RWPE2 (cell line): ENCODE results near the gene ATP4B.
A peak's percentile ranks its signal among the peaks of the same experiment; 100 is the strongest.

ENCODE experiments used
- ATAC-seq: fragments of 200-7000 bp; cut with Tn5 transposase; 3 replicates; pipeline ENCODE4 v1.9.1; 2021; ENCODE audit warnings: low read depth
- DNase-seq: peaks from one replicate; pipeline ENCODE4 v3.0.0-alpha.2; 2020; ENCODE audit warnings: low spot score
- H3K27ac ChIP-seq: fragments of 450-650 bp; 2 replicates; pipeline ENCODE4 v1.5.1; 2017; ENCODE audit warnings: mild to moderate bottlenecking; ENCODE audit not compliant: poor library complexity, severe bottlenecking
- H3K27me3 ChIP-seq: fragments of 250-450 bp; sonication (Bioruptor Pico); 2 replicates; pipeline ENCODE4 v1.5.1; 2021; ENCODE audit warnings: mild to moderate bottlenecking, moderate library complexity; ENCODE audit not compliant: insufficient read depth, poor library complexity, severe bottlenecking
- H3K36me3 ChIP-seq: fragments of 250-450 bp; sonication (Bioruptor Pico); 2 replicates; pipeline ENCODE4 v1.5.1; 2020; ENCODE audit warnings: low read depth, mild to moderate bottlenecking, moderate library complexity
- H3K4me1 ChIP-seq: fragments of 250-450 bp; sonication (Bioruptor Pico); 2 replicates; pipeline ENCODE4 v1.5.1; 2021; ENCODE audit warnings: mild to moderate bottlenecking, moderate library complexity; ENCODE audit not compliant: insufficient read depth, poor library complexity, severe bottlenecking
- H3K4me3 ChIP-seq: fragments of 250-450 bp; sonication (Bioruptor Pico); 2 replicates; pipeline ENCODE4 v1.5.1; 2021; ENCODE audit warnings: mild to moderate bottlenecking, moderate library complexity; ENCODE audit not compliant: severe bottlenecking
- H3K9me3 ChIP-seq: fragments of 250-450 bp; sonication (Bioruptor Pico); 2 replicates; pipeline ENCODE4 v1.5.1; 2021; ENCODE audit warnings: mild to moderate bottlenecking, moderate library complexity; ENCODE audit not compliant: severe bottlenecking
- TF ChIP-seq, protein P1 (sequence below): fragments of 450-650 bp; IDR thresholded peaks from one replicate; pipeline ENCODE4 v1.5.1; 2017; ENCODE audit warnings: mild to moderate bottlenecking, moderate library complexity; ENCODE audit not compliant: poor library complexity, severe bottlenecking

Gene ATP4B

DNA sequence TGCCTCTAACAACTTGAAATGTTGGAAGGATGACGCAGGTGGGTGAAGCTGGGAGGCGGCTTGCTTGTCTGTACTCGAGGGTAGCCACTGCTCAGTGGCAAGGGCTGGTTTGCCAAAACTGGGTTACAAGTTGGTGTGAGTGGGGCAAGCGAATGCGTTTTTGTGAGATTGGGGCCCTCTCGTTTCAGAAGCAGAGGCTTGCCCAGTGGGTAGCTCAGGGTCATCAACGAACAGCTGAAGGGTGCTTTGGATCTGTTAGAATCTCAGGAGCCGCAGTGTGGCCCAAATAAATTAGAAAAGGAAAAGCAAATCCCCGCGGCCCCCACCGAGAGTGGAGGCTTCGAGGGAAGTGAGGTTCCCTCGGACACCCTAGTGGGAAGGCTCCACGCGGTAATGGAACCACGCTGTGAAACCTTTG, 7.3 kb downstream of the ATP4B start:
- H3K27me3 ChIP-seq: no peaks in the 10 kb centered on the region
- H3K36me3 ChIP-seq: no peaks in the 10 kb centered on the region
- H3K9me3 ChIP-seq: no peaks in the 10 kb centered on the region
- ATAC-seq: no peak
- H3K4me3 ChIP-seq: no peak overlapping the region
- H3K27ac ChIP-seq: no peak overlapping the region
- TF ChIP-seq, protein P1, sequence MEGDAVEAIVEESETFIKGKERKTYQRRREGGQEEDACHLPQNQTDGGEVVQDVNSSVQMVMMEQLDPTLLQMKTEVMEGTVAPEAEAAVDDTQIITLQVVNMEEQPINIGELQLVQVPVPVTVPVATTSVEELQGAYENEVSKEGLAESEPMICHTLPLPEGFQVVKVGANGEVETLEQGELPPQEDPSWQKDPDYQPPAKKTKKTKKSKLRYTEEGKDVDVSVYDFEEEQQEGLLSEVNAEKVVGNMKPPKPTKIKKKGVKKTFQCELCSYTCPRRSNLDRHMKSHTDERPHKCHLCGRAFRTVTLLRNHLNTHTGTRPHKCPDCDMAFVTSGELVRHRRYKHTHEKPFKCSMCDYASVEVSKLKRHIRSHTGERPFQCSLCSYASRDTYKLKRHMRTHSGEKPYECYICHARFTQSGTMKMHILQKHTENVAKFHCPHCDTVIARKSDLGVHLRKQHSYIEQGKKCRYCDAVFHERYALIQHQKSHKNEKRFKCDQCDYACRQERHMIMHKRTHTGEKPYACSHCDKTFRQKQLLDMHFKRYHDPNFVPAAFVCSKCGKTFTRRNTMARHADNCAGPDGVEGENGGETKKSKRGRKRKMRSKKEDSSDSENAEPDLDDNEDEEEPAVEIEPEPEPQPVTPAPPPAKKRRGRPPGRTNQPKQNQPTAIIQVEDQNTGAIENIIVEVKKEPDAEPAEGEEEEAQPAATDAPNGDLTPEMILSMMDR: no peak
- no peak for DNase-seq
- no peaks in the 10 kb centered on the region for H3K4me1 ChIP-seq

DNA sequence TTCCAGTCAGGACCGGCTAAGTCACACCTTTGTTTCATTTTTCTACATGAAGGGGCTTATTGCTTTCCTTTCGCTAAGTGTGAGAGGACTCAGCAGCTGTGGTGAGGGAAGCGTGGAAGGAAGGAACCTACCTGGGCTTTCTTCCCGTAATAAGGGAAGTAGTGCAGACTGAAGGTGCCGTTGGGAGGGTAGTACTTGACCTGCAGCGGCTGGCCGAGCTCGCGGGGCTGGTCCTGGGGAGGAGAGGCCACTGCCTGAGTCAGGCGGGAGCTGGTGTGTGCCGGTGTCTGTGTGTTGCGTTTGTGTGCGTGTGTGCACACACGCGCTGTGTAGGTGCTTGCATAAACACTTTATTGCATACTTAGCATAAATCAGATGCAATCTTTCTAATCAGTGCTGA, 7.7 kb downstream of the ATP4B start:
- H3K4me1 ChIP-seq: no peaks in the 10 kb centered on the region
- H3K9me3 ChIP-seq: no peaks in the 10 kb centered on the region
- DNase-seq (peak; percentile 42), ATAC-seq (no peak)
- TF ChIP-seq, protein P1: no peak
- H3K27me3 ChIP-seq: no peaks in the 10 kb centered on the region
- H3K27ac ChIP-seq: no peak overlapping the region
- no peaks in the 10 kb centered on the region for H3K36me3 ChIP-seq
- H3K4me3 ChIP-seq: no peak overlapping the region

DNA sequence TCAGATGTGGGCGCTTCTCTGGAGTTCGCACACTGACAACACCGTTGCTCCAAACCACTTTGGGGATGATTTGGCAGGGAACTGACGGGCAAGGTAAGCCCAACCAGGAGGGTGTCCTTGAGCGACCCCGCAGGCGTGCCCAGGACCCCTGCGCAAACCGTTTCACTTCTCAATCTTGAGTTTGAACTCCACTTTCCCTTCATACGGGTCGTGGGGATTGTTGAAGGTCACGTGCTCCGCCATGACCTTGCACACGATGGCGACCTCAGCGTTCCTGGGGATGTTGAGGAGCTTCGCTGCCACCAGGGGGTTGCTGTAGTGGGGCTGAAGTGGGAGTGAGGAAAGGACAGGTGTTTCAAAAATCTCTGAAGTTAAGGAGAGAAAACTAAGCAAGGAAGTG, 8.8 kb downstream of the ATP4B start:
- TF ChIP-seq, protein P1: no peak

DNA sequence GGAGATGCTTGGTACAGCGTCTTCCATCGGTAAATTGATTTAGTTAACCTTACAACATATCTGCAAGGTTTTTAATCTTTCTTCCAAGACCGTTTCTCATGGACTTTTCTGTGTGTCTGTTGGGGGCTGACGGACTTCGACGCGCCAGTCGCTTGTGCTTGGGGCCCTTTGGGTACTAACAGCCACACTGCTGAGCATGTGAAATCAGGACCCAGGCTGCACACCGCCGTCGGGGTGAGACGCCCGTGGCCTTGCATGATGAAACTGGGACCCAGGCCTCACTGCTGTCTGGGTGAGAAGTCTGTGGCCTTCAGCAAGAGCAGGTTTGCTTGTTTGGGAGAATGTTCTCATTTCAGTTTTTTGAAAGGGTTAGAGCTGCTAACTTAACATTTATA, 9.8 kb downstream of the ATP4B start:
- no peaks in the 10 kb centered on the region for H3K27me3 ChIP-seq
- TF ChIP-seq, protein P1: no peak
- H3K9me3 ChIP-seq: peaks cover 2% of the 10 kb centered on the region
- no peaks in the 10 kb centered on the region for H3K4me1 ChIP-seq
- no peak overlapping the region for H3K4me3 ChIP-seq
- no peak for DNase-seq
- no peak for ATAC-seq
- no peak overlapping the region for H3K27ac ChIP-seq
- no peaks in the 10 kb centered on the region for H3K36me3 ChIP-seq

More for the DNA sequence above, 8.8 kb downstream of the ATP4B start:
- ATAC-seq (no peak), DNase-seq (no peak)
- Histone ChIP-seq H3K4me3 (no peak overlapping the region), H3K9me3 (peaks cover 2% of the 10 kb centered on the region), H3K4me1 (no peaks in the 10 kb centered on the region), H3K36me3 (no peaks in the 10 kb centered on the region), H3K27me3 (no peaks in the 10 kb centered on the region), H3K27ac (no peak overlapping the region)

DNA sequence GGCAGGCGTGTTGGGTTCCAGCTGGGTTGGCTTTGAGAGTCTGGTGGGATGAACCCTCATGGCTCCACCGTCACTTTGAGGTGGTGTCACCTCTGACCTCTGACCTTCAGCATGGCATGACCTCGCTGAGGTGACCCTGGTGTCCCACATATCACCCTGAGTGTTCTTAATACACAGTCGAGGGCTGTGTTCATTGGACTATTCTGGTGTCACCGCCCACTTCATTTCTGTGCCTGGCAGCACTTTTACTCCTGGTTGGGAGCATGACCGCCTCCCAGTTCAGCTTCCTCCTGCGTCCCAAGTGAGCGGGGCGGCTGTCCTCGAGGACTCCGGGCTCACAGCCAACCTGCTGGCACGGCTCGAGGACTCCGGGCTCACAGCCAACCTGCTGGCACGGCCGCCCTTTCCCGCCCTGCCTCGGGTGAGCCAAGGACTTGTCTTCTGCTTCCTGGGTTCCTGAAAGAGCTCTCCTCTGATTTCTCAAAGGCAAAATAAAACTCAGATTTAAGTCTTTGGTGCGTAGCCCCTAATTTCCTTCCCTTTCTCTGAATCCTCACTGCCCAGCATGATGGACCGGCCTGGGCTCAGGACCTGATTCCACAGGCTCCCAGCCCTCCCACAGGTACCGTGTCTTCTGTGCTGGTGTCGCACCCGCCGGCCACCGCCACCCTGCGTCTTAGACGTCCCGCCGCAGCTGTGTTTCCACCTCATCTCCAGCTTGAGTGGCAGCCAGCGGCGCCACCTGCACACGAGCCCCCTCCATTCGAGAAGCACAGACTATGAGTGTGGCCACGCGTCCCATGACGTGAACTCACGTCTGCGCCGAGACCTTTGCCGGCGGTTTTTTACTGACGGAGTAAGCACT, 10.4 kb downstream of the ATP4B start:
- no peaks in the 10 kb centered on the region for H3K27me3 ChIP-seq
- H3K9me3 ChIP-seq: peaks cover 2% of the 10 kb centered on the region
- peaks cover under 1% of the 10 kb centered on the region; the same call in 1 of the 2 replicates for H3K36me3 ChIP-seq
- H3K27ac ChIP-seq: no peak overlapping the region
- no peak overlapping the region for H3K4me3 ChIP-seq
- no peaks in the 10 kb centered on the region for H3K4me1 ChIP-seq
- TF ChIP-seq, protein P1: no peak
- DNase-seq (peak; percentile 74), ATAC-seq (peak; percentile 51)
